VCaP (cell line): ENCODE measurements around the gene BTBD9.

ENCODE experiments used
- H3K27ac ChIP-seq: fragments of 450-650 bp; 2 replicates; pipeline ENCODE4 v1.5.1; 2017
- TF ChIP-seq, protein P1 (sequence below): fragments of 450-650 bp; conservative IDR thresholded peaks from 2 replicates; pipeline ENCODE4 v1.5.1; 2017; ENCODE audit warnings: mild to moderate bottlenecking, moderate library complexity

Gene BTBD9

DNA sequence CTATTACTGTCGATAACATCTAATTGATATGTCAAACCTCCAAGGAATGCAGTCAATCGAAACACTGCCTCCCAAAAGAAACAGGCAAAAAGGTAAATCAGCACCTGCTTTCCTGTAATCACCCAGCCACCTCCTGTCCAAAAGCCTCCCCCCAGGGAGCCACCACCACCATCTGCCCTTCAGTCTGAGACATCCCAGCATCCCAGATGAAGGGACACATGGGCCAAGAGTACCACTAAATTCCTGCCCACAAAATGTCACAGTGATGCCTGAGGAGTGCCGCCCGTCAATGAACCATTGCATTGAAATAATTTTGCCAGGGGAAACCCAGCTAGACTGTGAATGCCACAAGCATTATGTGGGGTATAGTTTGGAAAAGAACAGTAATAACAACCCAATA, 418.5 kb downstream of the BTBD9 start:
- TF ChIP-seq, protein P1, sequence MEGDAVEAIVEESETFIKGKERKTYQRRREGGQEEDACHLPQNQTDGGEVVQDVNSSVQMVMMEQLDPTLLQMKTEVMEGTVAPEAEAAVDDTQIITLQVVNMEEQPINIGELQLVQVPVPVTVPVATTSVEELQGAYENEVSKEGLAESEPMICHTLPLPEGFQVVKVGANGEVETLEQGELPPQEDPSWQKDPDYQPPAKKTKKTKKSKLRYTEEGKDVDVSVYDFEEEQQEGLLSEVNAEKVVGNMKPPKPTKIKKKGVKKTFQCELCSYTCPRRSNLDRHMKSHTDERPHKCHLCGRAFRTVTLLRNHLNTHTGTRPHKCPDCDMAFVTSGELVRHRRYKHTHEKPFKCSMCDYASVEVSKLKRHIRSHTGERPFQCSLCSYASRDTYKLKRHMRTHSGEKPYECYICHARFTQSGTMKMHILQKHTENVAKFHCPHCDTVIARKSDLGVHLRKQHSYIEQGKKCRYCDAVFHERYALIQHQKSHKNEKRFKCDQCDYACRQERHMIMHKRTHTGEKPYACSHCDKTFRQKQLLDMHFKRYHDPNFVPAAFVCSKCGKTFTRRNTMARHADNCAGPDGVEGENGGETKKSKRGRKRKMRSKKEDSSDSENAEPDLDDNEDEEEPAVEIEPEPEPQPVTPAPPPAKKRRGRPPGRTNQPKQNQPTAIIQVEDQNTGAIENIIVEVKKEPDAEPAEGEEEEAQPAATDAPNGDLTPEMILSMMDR, result no peak
- no peak overlapping the region for H3K27ac ChIP-seq

DNA sequence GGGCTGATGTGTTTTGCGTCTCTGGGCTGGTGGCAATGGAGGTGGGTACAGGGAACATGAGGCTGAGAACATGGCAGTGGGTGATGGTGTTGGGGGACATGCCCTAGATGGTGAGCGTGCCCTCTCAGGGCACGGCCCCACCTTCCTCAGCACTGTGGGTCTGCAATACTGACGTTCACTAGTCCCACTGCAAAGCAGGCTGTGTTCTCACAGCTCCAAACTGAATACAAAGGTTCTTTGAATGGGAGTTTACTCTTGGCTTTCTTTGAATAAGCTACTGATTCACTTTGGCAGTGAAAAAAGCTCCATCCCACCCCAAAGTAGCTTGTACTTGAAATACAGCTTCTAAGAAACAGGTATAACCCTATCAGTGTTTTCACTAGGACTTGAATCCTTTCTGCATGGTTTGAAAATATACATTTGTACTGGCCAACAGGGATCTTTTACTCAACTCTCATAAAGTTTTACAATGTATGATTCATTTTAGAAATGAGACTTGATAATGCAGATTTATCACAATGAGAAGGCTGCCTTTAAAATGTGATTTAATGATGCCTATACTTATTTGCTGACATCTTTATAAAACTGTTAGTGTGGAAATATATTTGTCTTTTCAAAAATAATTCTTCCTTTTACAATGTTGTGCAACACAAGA, 419.5 kb downstream of the BTBD9 start:
- H3K27ac ChIP-seq, result no peak overlapping the region
- TF ChIP-seq, protein P1, result no peak

DNA sequence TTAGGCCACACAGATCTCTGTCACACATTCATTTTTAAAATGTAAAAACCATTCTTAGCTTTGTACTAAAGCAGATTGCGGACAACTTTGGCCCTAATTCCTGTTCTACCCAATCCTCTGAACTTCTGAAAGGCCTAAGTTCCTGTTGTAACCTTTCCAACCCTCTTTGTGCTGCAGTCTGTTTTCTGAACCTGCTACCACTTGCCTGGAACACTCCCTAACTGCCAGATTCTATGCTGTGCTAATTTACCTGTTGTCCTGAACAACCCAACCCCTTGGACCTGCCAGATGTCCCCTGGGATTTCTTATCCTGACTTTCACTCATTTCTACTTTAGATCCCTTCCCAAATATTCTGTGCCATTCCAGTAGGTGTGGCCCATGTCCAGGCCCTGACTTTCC, 421.5 kb downstream of the BTBD9 start:
- TF ChIP-seq, protein P1, result no peak
- no peak overlapping the region for H3K27ac ChIP-seq

DNA sequence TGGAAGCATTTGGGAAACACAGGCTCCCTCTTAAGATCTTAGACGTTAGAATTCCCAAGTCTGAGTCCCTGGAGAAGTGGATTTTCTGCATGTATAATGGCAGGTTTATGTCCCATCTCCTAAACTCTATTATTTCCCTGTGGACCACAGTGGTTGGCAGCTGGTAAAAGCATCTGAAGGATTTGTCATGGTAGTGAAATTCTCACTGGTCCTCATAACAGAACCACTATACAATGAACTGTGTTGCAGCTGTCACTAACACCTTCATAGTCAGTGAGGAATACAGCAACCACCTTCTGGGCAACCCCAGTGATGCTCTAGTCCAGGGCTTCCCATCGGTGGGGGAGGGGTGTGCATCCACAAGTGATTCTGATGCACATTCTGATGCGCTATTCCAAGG, 423.3 kb downstream of the BTBD9 start:
- TF ChIP-seq, protein P1, result no peak
- no peak overlapping the region for H3K27ac ChIP-seq

DNA sequence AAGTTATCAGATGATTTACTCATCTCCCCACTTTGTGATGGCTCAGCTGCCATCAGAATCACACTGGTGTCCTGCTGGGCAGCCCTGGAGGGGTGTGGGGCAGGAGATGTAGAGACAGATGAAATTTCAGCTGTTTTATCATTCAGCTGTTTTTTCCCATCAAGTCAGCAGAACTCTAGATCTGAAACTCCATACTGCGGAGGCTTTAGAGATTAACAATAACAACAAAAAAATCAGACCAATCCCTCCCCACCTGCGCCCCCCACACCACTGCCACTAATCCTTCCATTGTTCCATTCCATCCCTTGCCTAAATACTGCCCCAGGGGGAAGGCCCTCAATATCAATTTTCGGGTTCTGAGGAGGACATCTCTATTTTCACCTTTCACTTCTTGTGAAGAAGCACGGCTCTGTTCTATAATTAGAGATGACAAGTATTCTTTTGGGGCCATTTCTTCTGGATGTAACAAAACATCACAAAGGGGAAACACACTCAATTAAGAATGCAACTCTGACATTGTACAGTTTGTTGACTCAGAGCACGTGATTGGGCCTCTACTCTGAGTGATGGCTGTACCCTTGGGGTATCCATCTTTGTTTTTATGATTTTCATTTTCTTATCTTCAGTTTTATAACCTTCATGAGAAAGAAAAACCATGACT, 423.9 kb downstream of the BTBD9 start:
- TF ChIP-seq, protein P1, result no peak
- no peak overlapping the region for H3K27ac ChIP-seq

DNA sequence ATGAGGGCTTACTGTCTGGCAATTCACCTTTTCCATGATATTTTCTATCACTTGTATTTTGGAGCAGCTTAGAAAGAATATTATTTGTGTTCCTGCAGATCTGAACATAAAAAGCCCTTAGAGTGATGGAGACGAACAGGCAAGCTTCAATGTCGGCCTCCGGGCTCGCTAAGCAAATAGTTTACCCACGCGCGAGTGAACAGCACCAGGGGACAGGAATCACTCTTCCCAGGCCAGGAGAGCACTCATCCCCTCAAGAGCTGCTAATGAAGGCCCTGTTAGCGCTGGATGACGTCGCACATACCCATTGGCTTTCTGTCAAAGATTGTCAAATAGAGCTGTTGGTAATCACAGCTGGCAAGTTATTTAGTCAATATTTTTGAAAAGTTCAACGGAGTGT, 424.5 kb downstream of the BTBD9 start:
- TF ChIP-seq, protein P1, result no peak
- no peak overlapping the region for H3K27ac ChIP-seq

DNA sequence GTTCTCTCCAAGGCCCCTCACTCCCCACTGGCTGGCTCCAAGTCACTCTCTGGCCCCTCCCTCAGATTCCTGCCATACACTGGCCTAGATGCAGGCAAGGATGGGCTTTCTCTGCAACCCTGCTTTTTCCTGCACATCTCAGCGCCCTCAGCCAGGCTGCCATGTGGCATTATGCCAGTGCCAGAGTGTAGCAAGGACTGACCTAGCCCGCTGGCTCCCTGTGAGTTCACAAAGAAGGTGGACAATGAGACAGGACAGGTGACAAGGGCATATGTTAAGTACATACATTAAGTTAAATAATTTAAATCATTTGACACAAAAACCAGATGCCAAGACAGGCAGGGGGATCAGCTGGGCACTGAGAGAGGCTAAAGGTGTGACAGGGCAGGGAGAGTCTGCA, 425.6 kb downstream of the BTBD9 start:
- H3K27ac ChIP-seq, result no peak overlapping the region
- TF ChIP-seq, protein P1, result no peak
